ENCODE results near the gene SERPINH1. TPM values are rescaled to one million over a fixed set of nuclear protein-coding genes. Genes with fewer than 3 reads are reported as not detected.

The SERPINH1 gene
- total RNA-seq, 1 donor from 2014 or later = 4.5 TPM

DNA sequence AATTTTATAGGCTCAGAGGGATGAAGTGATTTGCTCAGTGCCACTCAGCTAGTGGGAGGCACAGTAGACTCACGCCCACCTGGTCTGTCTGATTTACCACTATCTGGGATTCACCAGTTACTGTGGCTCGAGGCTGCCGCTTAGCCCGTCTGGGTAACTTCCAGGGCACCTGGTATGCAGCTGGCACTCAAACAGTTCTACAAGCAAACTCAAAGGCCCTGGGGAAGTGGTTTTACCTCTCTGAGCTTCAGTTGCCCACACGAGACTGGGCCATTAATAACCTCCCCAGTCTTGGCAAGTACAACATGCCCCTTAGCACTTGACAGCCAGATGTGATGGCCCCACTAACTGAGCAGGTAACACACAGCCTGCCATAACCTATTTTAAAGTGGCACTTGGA lies 38.9 kb upstream of the SERPINH1 start:
- Mint-ChIP-seq H3K4me1 (peaks cover 48% of the 10 kb centered on the region), H3K4me3 (peak overlapping the region; percentile 85), H3K36me3 (ENCODE audit: low read depth) (no peaks in the 10 kb centered on the region), H3K9me3 (no peaks in the 10 kb centered on the region), H3K27me3 (no peaks in the 10 kb centered on the region), H3K27ac (peak overlapping the region; percentile 74)
- TF ChIP-seq, protein P1, sequence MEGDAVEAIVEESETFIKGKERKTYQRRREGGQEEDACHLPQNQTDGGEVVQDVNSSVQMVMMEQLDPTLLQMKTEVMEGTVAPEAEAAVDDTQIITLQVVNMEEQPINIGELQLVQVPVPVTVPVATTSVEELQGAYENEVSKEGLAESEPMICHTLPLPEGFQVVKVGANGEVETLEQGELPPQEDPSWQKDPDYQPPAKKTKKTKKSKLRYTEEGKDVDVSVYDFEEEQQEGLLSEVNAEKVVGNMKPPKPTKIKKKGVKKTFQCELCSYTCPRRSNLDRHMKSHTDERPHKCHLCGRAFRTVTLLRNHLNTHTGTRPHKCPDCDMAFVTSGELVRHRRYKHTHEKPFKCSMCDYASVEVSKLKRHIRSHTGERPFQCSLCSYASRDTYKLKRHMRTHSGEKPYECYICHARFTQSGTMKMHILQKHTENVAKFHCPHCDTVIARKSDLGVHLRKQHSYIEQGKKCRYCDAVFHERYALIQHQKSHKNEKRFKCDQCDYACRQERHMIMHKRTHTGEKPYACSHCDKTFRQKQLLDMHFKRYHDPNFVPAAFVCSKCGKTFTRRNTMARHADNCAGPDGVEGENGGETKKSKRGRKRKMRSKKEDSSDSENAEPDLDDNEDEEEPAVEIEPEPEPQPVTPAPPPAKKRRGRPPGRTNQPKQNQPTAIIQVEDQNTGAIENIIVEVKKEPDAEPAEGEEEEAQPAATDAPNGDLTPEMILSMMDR (IDR thresholded peaks at IDR 0.05) = no peak
- CTCF ChIA-PET = interaction anchor here (0.9 to 1.7 kb wide), 3 partner anchors 9 to 134 kb away, joined by 3 to 4 read pairs (median 4); no protein-coding TSS in a partner anchor
- intact Hi-C loops (cut with micrococcal nuclease) = loop anchor here (5.0 kb wide), 1 partner anchor 46 kb away; no protein-coding TSS in a partner anchor
- DNase-seq (no peak), ATAC-seq (ENCODE audit: low read depth) (peak; percentile 5)
- POLR2A ChIA-PET = interaction anchor here (1.1 to 1.9 kb wide), 4 partner anchors 9 to 20 kb away, joined by 3 to 11 read pairs (median 4); no protein-coding TSS in a partner anchor

DNA sequence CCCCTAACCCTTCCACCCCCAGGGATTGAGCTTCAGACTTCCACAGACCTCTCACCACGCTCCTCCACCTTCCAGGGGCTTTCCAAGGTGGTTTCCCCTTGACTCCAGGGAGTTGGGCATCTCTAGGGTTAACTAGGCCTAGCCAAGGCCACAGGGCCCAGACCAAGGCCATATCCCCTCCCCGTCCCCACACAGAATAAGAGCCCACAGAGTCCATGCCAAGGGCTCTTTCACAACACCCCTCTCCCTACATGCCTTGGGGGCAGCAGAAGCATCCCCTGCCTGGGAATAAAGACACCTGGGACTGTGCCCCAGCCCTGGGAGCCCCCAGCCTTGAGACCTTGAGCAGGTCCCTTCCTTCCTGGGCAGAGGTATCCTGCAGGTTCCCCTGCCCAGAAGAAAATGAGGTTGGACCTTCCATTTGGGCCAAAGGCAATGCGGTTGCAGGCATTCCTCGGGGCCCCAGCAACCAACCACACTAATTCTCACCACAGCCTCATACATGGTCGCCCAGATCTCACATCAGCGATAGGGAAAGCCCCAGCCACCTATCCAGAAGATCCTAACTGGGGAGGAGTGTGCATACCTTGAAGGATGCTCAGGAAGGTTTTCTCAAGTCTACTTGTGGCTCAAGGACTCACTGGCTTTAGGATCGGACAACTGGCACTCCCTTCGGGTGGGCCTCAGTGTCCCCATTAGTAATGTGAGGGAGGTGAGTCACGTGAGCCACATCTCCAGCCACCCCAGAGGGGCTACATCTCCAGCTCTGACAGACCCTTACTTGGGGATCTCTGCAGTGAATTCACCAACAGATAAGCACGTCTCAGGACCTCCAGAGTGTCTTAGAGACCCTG lies 38.0 kb upstream of the SERPINH1 start:
- TF ChIP-seq, protein P1 (IDR thresholded peaks at IDR 0.05) = no peak
- ChIA-PET CTCF (interaction anchor here (0.9 to 1.6 kb wide), 4 partner anchors 8 to 73 kb away, joined by 3 to 8 read pairs (median 4); no protein-coding TSS in a partner anchor), POLR2A (interaction anchor here (1.1 to 1.9 kb wide), 4 partner anchors 10 to 21 kb away, joined by 3 to 11 read pairs (median 4); no protein-coding TSS in a partner anchor)
- H3K4me3 Mint-ChIP-seq = peak overlapping the region; percentile 85
- H3K9me3 Mint-ChIP-seq = no peaks in the 10 kb centered on the region
- DNase-seq = no peak
- ATAC-seq (ENCODE audit: low read depth) = no peak
- no peaks in the 10 kb centered on the region for H3K36me3 Mint-ChIP-seq (ENCODE audit: low read depth)
- intact Hi-C loops (cut with micrococcal nuclease) = loop anchor here (2.0 to 5.0 kb wide), 3 partner anchors 15 to 125 kb away; partner anchors contain the start of gene RPS3
- peaks cover 39% of the 10 kb centered on the region for H3K4me1 Mint-ChIP-seq
- H3K27ac Mint-ChIP-seq = peak overlapping the region; percentile 74
- peaks cover 3% of the 10 kb centered on the region for H3K27me3 Mint-ChIP-seq

GRCh38 chr11:75524665-75525432 lies 37.2 kb upstream of the SERPINH1 start:
- Mint-ChIP-seq H3K4me3 (peak overlapping the region; percentile 85), H3K36me3 (ENCODE audit: low read depth) (no peaks in the 10 kb centered on the region), H3K4me1 (peaks cover 32% of the 10 kb centered on the region), H3K27me3 (peaks cover 3% of the 10 kb centered on the region), H3K27ac (no peak overlapping the region), H3K9me3 (no peaks in the 10 kb centered on the region)
- TF ChIP-seq, protein P1 (IDR thresholded peaks at IDR 0.05) = no peak
- intact Hi-C loops (cut with micrococcal nuclease) = loop anchor here (1.0 to 5.0 kb wide), 7 partner anchors 8 to 578 kb away; partner anchors contain the start of genes RPS3, SPCS2 and XRRA1
- DNase-seq = no peak
- ChIA-PET CTCF (interaction anchor here (1.2 to 1.5 kb wide), 3 partner anchors 9 to 79 kb away, joined by 3 to 8 read pairs (median 8); no protein-coding TSS in a partner anchor), POLR2A (interaction anchor here (1.0 to 1.9 kb wide), 2 partner anchors 12 to 21 kb away, joined by 3 to 6 read pairs; no protein-coding TSS in a partner anchor)
- ATAC-seq (ENCODE audit: low read depth) = no peak

DNA sequence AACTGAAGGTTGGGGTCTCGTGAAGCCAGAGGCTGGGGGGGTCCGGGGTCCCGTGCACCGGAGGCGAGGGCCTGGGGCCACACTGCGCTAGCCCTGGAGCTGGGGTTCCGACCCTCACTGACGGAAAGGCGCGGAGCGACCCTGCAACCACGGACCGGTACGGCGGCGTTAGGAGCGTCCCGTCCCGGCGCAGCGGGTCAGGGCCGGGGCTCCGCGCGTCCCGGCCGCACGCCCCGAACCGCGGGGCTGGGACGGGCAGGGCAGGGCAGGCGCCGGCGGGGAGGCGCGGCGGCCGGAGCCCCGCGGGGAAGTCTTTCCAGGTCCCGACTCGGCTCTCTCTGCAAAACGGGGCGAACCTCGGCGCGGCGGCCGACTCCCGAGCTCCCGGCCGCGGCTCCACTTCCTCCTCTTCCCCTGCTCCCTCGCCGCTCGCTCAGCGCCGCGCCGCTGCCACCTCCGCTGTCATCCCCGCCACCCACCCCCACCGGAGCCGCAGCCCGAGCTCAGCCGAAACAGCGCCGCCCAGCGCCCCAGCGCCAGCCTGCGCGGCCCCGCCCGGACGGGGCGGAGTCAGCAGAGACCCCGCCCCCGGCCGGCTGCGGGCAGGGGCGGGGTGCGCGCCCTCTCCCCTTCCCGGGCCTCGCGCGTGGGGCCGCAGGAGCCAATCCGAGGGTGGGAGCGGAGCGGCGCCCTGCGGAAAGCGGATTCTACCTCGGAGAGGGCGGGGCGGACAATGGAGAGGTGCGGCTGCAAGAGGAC lies 36.4 kb upstream of the SERPINH1 start, which contains the start of gene GDPD5:
TSS of gene GDPD5 (minus strand) at position 509 of the 759 bp plus-strand sequence. CDS start 48,206 bp downstream, outside the sequence.
- DNase-seq (peak; percentile 88), ATAC-seq (ENCODE audit: low read depth) (peak; percentile 93)
- H3K4me1 Mint-ChIP-seq = peaks cover 32% of the 10 kb centered on the region
- ChIA-PET CTCF (interaction anchor here (1.0 to 1.5 kb wide), 4 partner anchors 9 to 136 kb away, joined by 3 to 8 read pairs (median 6); no protein-coding TSS in a partner anchor), POLR2A (interaction anchor here (0.6 to 1.0 kb wide), 2 partner anchors 12 to 161 kb away, joined by 3 to 5 read pairs; no protein-coding TSS in a partner anchor)
- TF ChIP-seq, protein P1 (IDR thresholded peaks at IDR 0.05) = no peak
- H3K4me3 Mint-ChIP-seq = peak within 1 kb of the TSS; percentile 85
- no peaks in the 10 kb centered on the region for H3K36me3 Mint-ChIP-seq (ENCODE audit: low read depth)
- no peak within 1 kb of the TSS for H3K27ac Mint-ChIP-seq
- no peaks in the 10 kb centered on the region for H3K9me3 Mint-ChIP-seq
- intact Hi-C loops (cut with micrococcal nuclease) = loop anchor here (1.0 to 5.0 kb wide), 6 partner anchors 8 to 578 kb away; partner anchors contain the start of genes RPS3, SPCS2 and XRRA1
- H3K27me3 Mint-ChIP-seq = peaks cover 3% of the 10 kb centered on the region

All from activated B cell treated with CpG ODN at 0.5 μM for 24 hours (primary cell).